Ovary (tissue), 9 donors: ENCODE measurements around the gene DISC1. TPM values are rescaled to one million over a fixed set of nuclear protein-coding genes. Genes with fewer than 3 reads are reported as not detected.

Experiments
- DNase-seq, 5 donors: peaks; one replicate each; pipeline ENCODE4 v3.0.0-alpha.2; 2019 to 2020
- H3K27ac ChIP-seq, 2 donors: fragments of 200-600 bp; one replicate each; pipeline versions ENCODE4 v1.5.1 to v1.8.0; 2019 to 2022
- H3K27me3 ChIP-seq: fragments of 200-600 bp; one replicate; pipeline ENCODE4 v1.8.0; 2022
- H3K36me3 ChIP-seq: fragments of 200-600 bp; sonication (generic); one replicate; pipeline ENCODE4 v1.5.1; 2019
- H3K4me1 ChIP-seq: one replicate; pipeline ENCODE4 v1.8.1; 2013; ENCODE audit warnings: mild to moderate bottlenecking, moderate library complexity; ENCODE audit not compliant: insufficient read depth
- H3K4me3 ChIP-seq: fragments of 200-600 bp; sonication (generic); one replicate; pipeline ENCODE4 v1.5.1; 2017
- H3K9me3 ChIP-seq, 2 donors: fragments of 200-600 bp in 1 of 2; sonication (generic) in 1 of 2; one replicate each; pipeline versions ENCODE4 v1.5.1 to v1.8.1; 2013 to 2019; ENCODE audit warnings: mild to moderate bottlenecking in 1 of 2, moderate library complexity in 1 of 2
- EP300 ChIP-seq: sonication (generic); formaldehyde crosslinking; IDR thresholded peaks from one replicate; pipeline ENCODE4 v1.6.1; 2017; ENCODE audit warnings: antibody characterized with exemption
- POLR2A ChIP-seq: fragments of 450-650 bp; IDR thresholded peaks from one replicate; pipeline ENCODE4 v1.6.1; 2017; ENCODE audit warnings: antibody characterized with exemption, mild to moderate bottlenecking, moderate library complexity
- WGBS, 3 donors: extraction: QIAGEN DNeasy Blood & Tissue Kit in 1 of 3; methylation state at CpG; one replicate each; pipeline versions ENCODE4 v1.1.5 to v1.1.7; 2013 to 2017; 5-methylcytosine and 5-hydroxymethylcytosine counted together
- intact Hi-C, 4 donors: fragments of 100-400 bp; cut with DNase I; formaldehyde crosslinking; loops; one replicate each; pipeline versions ENCODE4 v1.11.0 to v1.15.1; 2022 to 2023
- polyA plus RNA-seq, 2 donors: library from polyadenylated mRNA; stranded (reverse); fragments of 200-250 nt in 1 of 2; fragments of 350-450 nt in 1 of 2; fragmentation: Illumina TruSeq in 1 of 2; extraction: RNeasy Lipid Tissue Mini Kit (QIAGEN cat#74804) in 1 of 2; gene quantifications; one replicate each; pipeline ENCODE4 v1.2.3, GENCODE V29; 2013 to 2014
- total RNA-seq, 7 donors: library from RNA; depleted of rRNA in 2 of 7; stranded (reverse); fragments of >200 nt in 2 of 7; fragmentation: NEBNext Ultra II Directional in 3 of 7; extraction: Animal tissue kit (Norgen Biotek cat#: 25700) in 3 of 7; gene quantifications; one replicate each; pipeline versions ENCODE4 v1.1.0 to v1.2.4, GENCODE V29; 2016 to 2023
- TF ChIP-seq, protein P1 (sequence below), 3 donors: fragments of 450-650 bp in 2 of 3; fragments of 200-600 bp in 1 of 3; IDR thresholded peaks; one replicate each; pipeline versions ENCODE4 v1.5.1 to v1.8.0; 2016 to 2022; ENCODE audit warnings: antibody characterized with exemption in 3 of 3, mild to moderate bottlenecking in 1 of 3
- donor health status: DM: no; HTN: no; CAD: no; lungs with moderate emphysema.
- donor health status: DM: no; HTN: no; CAD: no.
- donor health status: Bipolar disorder and iron deficiency.
- donor health status: DM: yes; HTN: yes; CAD: no.
- donor health status: DM: no; HTN: no; CAD: no.
- donor health status: DM: yes; HTN: yes; CAD: no.

DISC1 gene
- total and polyA plus RNA-seq, 9 donors = 3.0 to 24.3 (median 13.0) TPM

DNA sequence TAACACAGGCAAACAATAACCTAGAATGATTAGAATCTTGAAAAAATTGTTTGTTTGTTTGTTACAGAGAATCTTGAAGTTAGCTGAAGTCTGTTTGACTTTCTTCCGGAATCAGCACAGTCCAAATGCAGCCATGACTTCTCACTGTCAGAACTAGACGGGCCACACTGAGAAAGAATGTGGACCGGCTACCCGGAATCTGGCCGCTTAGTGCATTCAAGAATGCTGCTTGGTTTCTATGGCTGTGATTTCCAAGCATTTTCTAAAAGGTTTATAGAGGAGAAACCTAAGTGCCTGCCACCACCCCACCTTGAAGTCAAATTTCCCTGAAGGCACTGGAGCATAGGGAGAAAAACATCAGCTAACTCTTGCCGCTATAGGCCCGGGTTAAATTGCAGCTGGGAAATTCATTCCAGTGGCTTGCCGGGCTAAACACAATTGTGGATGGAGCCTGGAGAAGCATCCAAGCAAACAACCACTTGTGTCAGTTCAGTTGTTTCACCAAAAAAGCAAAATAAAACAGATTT is 231.1 kb downstream of the DISC1 start:
- Histone ChIP-seq H3K4me1 (peaks cover 19% of the 10 kb centered on the region), H3K27me3 (no peaks in the 10 kb centered on the region), H3K9me3 (no peaks in the 10 kb centered on the region), H3K36me3 (no peaks in the 10 kb centered on the region), H3K27ac (peak overlapping the region in 1 of 2 donors; percentile 42), H3K4me3 (no peak overlapping the region)
- intact Hi-C loops = no loop called here
- DNase-seq = no peak
- TF ChIP-seq, protein P1, sequence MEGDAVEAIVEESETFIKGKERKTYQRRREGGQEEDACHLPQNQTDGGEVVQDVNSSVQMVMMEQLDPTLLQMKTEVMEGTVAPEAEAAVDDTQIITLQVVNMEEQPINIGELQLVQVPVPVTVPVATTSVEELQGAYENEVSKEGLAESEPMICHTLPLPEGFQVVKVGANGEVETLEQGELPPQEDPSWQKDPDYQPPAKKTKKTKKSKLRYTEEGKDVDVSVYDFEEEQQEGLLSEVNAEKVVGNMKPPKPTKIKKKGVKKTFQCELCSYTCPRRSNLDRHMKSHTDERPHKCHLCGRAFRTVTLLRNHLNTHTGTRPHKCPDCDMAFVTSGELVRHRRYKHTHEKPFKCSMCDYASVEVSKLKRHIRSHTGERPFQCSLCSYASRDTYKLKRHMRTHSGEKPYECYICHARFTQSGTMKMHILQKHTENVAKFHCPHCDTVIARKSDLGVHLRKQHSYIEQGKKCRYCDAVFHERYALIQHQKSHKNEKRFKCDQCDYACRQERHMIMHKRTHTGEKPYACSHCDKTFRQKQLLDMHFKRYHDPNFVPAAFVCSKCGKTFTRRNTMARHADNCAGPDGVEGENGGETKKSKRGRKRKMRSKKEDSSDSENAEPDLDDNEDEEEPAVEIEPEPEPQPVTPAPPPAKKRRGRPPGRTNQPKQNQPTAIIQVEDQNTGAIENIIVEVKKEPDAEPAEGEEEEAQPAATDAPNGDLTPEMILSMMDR (IDR thresholded peaks at IDR 0.05) = no peak
- TF ChIP-seq EP300 (no peak), POLR2A (no peak)
- WGBS, 3 donors = 76 to 86% (median 83%) methylated on average over 8 of the region's 8 CpGs

- TF ChIP-seq, protein P1 (IDR thresholded peaks at IDR 0.05) = no peak
- TF ChIP-seq POLR2A (no peak), EP300 (no peak)
- Histone ChIP-seq H3K27ac (peak overlapping the region in 1 of 2 donors; percentile 37), H3K36me3 (no peaks in the 10 kb centered on the region), H3K9me3 (no peaks in the 10 kb centered on the region), H3K27me3 (no peaks in the 10 kb centered on the region), H3K4me1 (peaks cover 12% of the 10 kb centered on the region), H3K4me3 (no peak overlapping the region)
- no peak for DNase-seq
- 8 to 14% (median 10%) methylated on average over 5 of the region's 5 CpGs for whole genome bisulfite sequencing, 3 donors
- intact Hi-C loops = loop anchor here in 1 of 4 donors (10.0 kb wide), 2 partner anchors 106 to 774 kb away; partner anchors contain the start of gene SIPA1L2
Observed at GRCh38 chr1:231860221-231861088, 233.9 kb downstream of the DISC1 start.

DNA sequence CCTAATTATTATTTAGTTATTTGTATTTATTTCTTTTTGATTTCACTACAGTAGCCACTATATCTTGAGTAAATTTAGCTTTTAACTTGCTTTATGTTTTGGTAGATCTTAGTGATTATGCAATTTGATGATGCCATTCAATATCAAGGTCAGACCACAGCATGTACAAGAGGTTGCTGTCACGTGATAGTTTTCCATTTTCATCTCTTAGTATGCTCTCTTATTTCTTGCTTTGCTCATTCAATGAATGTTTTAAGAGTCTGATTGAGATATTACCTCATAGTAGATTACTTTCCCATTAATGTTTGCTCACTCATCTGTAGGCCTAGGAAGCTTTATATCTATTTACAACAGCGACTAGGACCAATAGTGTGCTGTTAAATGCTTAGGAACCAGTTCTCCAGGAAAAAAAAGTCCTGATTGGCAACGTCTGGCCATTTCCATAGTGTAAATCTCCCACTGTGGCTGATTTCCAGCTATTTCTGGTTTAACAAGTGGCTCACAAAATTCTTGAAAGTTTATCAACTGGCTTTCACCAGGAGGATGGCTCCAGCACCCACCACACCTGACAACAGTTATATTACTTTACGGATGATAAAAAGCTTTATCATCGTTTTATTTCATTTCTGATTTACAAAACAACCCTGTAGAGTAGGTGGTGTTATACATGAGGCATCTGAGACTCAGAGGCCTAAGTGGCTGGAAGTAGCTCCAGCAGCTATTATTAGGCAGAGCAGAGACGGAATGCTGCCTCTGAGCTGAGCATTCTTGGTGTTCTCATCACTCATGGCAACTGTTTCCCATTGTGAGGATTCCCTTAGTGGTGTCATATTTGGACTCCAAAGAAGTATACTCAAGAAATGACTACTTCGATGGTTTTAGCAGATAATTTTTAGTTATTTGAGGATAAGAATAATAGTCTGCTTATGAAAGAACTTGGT is 235.2 kb downstream of the DISC1 start:
- Histone ChIP-seq H3K4me3 (no peak overlapping the region), H3K4me1 (peaks cover 9% of the 10 kb centered on the region), H3K27me3 (no peaks in the 10 kb centered on the region), H3K36me3 (no peaks in the 10 kb centered on the region), H3K9me3 (no peaks in the 10 kb centered on the region), H3K27ac (no peak overlapping the region)
- intact Hi-C loops = loop anchor here in 1 of 4 donors (10.0 kb wide), 2 partner anchors 107 to 773 kb away; partner anchors contain the start of gene SIPA1L2
- TF ChIP-seq POLR2A (no peak), EP300 (no peak)
- TF ChIP-seq, protein P1 (IDR thresholded peaks at IDR 0.05) = no peak
- DNase-seq = no peak
- 68 to 78% (median 71%) methylated on average over 7 of the region's 7 CpGs for whole genome bisulfite sequencing, 3 donors

GRCh38 chr1:231862611-231863010 is 236.0 kb downstream of the DISC1 start:
- 89 to 90% (median 90%) methylated on average over 2 of the region's 2 CpGs for WGBS, 3 donors
- Histone ChIP-seq H3K4me1 (peaks cover 8% of the 10 kb centered on the region), H3K36me3 (no peaks in the 10 kb centered on the region), H3K27me3 (no peaks in the 10 kb centered on the region), H3K4me3 (no peak overlapping the region), H3K9me3 (no peaks in the 10 kb centered on the region), H3K27ac (no peak overlapping the region)
- TF ChIP-seq, protein P1 (IDR thresholded peaks at IDR 0.05) = no peak
- no peak for DNase-seq
- intact Hi-C loops = loop anchor here in 1 of 4 donors (10.0 kb wide), 2 partner anchors 108 to 772 kb away; partner anchors contain the start of gene SIPA1L2
